Activated CD4-positive, alpha-beta T cell treated with anti-CD3 and anti-CD28 coated beads, Interleukin-2, amount 50 U/mL, for 4 hours (primary cell): ENCODE data around the gene PNMT.
"Not testable (repeated sequence)": the region's sequence is repeated elsewhere in the genome, so short reads cannot be mapped to it uniquely, and the experiment has no call there.

Experiments used
- DNase-seq, 2 experiments: peaks; one replicate each; pipeline ENCODE4 v3.0.0-alpha.2; 2020

The PNMT gene

DNA sequence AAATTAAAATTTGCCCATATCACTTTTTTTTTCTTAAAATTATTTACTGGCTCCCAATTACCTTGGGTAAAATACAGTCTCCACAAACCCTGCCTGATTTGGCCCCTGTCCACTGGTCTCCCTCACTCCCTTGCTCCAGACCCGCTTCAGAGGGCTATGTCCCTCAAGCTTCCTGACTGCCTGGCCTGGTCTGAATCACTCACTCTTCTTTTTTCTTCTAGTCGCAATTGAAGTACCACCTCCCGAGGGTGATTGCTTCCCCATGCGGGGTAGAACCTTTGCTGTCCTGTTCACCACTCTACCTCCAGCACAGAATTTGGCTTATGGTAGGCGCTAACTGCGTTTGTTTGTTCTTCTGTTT is 20.2 kb downstream of the PNMT start:
- no peak for DNase-seq

- DNase-seq = no peak
Measured at GRCh38 chr17:39688945-39689344, 20.7 kb downstream of the PNMT start.

- DNase-seq = no peak
Measured at GRCh38 chr17:39694593-39694992, 26.3 kb downstream of the PNMT start.

DNA sequence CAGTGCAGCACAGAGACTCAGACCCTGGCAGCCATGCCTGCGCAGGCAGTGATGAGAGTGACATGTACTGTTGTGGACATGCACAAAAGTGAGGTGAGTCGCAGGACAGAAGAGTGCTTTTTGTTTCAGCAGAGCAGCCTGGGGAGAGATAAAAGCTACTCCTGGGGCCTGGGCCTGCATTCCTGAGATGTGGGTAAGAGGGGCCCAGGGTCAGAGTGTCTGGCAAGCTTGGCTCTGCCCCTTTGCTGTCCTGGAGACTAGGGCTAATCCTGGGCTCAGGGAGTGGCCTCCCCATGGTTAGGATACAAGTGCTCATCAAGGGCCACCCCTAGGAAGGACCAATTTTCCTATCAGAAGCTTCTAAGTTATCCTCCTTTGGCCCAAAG is 26.8 kb downstream of the PNMT start:
- no peak for DNase-seq

GRCh38 chr17:39696731-39697130 is 28.5 kb downstream of the PNMT start:
- DNase-seq = no peak

GRCh38 chr17:39697961-39698360 is 29.7 kb downstream of the PNMT start:
- DNase-seq = no peak

- DNase-seq = not testable (repeated sequence)
Measured at GRCh38 chr17:39699157-39699817, 31.0 kb downstream of the PNMT start.

GRCh38 chr17:39699818-39700147 is 31.5 kb downstream of the PNMT start, which contains the start of gene ERBB2:
TSS of gene ERBB2 (plus strand) at chr17:39700064. CDS start at chr17:39700239, 175 bp downstream.
- no peak for DNase-seq

GRCh38 chr17:39700148-39700987 is 32.1 kb downstream of the PNMT start:
- DNase-seq = no peak

DNA sequence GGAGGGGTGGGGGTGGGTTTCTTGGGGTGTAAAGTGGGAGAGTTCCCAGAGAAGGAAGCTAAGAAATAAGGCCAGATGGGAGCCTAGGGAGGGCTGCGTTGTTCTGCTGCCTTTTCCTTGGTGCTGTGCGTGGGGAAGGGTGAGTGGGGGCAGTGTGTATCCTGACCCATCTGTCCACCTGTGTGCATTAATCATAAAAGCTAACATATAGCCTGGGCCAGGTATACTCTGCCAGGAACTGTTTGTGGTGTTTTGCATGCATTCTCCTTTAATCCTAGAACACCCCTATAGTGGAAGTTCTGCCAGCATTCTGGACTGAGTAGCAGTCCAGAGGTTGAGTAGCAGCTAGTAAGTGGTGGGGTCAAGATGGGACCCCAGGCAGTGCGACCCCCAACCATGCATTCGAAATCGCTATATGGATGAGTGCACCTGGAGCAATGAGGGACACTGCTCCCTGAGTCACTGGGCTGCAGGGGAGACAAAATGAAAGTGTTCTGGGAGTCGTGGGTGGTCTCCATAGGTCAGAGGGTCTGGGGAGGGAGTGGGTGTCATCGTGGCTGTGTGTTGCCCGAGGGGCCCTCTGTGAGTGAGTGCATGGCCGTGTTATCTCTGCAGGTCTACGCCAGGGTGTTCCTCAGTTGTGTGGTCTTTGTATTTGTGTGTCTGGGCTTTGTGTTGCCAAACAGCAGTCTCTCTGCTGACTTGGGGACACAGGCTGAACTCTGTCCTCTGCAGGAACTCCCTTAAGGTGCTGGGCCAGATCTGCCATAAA is 32.9 kb downstream of the PNMT start:
- DNase-seq = no peak

GRCh38 chr17:39701784-39702422 is 33.6 kb downstream of the PNMT start:
- DNase-seq = no peak

DNA sequence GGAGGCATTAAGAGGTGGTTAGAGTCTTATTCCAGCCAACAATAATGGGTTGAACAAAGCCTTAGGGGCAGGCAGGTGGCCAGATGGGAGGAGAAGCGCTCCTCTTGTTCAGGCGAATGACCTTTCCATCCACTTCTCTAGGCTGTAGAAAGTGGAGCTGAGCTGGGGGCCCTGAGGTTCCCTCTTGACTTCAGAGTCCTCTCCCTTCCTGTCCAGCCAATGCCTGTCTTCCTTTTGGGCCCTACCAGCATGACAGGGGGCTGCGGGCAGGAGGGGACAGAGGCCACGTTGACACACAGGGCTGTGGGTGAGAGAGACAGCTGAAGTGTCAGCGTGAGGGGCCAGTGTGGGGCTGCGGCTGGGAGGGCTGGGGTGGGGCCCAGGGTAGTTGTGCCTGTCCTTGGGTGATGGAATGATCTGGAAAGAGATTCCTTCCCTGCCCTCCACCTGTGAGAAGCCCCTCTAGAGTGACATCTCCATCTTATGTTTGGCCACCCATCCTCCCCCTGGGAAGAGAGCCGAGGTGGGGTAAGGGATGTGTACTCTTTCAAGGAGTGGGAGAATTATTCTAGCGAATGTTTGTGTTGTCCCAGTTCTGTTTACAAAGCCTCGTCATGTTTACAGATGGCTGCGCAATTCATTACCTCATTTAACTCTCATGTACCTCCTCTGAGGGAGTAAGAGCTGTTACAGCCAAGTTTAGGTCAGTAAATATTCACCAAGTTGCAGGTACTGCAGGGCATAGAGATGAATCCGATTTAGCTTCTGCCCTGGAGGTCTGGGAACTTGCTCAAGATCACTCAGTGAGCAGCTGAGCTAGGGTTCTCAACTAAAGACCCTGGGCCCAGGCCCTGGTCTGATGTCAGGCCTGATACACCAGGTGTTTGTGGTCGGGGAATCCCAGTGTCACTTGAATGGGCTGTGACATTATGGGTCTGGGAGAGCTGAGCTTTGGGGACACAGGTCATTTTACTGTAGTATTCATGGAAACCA is 34.9 kb downstream of the PNMT start:
- DNase-seq = no peak

- no peak for DNase-seq
Measured at GRCh38 chr17:39703913-39704312, 35.7 kb downstream of the PNMT start.

DNA sequence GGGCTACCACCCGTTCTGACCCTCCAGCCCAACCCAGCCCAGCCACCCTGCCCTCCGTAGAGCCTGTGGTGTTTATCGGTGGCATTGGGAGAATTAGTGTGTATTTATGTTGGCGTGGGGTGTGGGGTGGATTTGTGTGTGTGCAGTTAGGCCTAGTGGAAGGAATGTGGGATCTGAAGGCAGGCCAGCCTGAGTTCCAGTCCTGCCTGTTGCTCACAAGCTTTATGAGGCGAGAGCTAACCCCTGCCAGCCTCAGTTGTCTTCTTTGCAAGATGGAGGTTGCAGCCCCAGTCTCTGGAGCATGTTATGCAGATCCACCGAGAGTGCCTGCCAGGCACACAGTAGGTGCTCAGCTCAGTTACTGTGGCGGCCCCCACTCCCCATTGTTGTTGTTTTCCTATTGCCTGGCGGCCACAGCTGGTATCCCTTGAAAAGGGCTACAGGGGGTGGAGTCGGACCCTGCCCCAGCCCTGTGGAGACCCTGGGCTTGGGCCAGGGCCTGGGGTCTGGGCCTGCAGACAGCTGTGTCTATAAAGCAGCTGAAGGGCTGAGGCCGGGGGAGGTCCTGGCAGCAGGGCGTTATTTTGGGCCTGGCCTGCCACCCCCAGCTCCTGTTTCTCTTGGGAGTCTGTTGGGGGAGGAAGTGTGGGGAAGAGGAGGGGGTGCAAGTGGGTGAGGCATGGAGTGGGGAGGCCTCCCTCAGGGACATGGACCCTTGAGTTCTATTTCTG is 36.7 kb downstream of the PNMT start:
- DNase-seq = no peak

DNA sequence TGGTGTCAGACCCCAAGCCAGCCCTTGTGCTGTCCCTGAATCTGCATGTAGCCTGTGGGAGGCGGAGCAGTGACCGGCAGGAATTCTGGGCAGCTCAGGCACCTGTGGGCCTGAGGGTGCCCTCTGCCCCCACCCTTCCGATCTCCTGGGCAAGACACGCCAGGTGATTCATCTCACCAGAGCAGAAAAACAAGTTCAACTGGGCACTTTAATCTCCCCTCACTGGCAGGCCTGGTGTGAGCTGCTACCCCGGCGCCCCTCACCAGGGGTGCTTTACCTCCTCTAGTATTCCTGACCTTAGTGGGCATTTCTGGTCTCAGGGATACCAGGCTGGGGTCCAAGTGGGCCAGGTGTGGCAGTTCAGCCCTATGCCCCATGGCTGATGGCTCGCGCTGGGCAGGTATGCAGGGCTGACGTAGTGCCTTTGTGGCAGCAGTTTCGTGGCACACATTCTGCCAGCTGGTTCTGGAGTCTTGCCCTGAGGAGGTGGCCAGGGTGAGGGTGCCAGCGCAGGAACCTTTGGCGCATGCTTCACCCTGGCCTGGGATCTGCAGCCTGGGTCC is 37.6 kb downstream of the PNMT start:
- no peak for DNase-seq

DNA sequence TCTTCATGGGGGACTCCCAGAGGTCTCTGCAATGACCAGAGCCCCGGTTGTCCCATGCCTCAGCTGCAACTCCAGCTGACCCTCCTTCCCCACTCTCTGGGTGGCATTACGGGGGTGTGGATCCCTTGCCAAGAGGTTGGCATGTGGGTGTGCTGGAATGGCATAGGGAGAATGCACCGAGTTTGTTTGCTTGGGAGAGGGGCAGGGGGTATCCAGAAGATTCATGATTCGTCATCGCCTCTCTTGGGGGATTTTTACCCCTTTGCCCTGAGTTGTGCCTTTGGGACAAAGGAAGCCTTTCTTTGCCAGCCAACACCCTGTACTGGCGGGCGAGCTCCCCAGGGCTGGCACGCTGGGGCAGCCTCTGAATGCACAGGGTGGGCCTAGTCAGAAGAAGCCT is 38.1 kb downstream of the PNMT start:
- DNase-seq = no peak

DNA sequence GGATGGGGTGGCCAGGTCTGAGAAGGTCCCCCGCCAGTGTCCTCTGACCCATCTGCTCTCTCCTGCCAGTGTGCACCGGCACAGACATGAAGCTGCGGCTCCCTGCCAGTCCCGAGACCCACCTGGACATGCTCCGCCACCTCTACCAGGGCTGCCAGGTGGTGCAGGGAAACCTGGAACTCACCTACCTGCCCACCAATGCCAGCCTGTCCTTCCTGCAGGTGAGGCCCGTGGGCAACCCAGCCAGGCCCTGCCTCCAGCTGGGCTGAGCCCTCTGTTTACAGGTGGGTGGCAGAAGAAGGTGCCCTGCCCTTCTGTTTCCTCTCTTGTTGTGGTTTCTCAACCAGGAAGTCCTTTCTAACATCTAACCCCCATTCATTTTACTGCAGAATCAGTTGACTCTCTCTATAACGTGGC is 38.7 kb downstream of the PNMT start:
- no peak for DNase-seq

DNA sequence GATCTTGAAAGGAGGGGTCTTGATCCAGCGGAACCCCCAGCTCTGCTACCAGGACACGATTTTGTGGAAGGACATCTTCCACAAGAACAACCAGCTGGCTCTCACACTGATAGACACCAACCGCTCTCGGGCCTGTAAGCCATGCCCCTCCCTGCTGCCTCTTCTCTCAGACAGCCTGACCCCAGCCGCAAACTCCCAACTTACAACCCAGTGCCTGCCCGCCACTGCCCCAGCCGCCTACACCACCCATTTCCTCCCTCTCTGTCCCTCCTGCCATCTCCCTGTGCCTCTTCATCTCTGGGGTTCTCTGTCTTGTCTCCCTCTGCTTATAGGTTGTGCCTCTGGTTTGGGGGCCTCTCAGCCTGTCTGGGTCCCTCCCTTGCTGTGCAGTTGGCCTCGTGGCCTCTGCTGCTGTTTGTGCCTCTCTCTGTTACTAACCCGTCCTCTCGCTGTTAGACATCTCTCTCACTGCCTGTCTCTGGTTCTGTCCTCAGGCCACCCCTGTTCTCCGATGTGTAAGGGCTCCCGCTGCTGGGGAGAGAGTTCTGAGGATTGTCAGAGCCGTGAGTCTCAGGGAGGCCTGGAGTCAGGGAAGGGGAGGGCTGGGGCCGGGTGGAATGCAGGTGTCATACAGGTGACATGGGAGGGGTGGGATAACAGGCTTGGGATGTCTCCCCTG is 41.2 kb downstream of the PNMT start:
- DNase-seq = no peak

GRCh38 chr17:39709998-39710964 is 42.0 kb downstream of the PNMT start:
- DNase-seq = no peak
